Bronchial epithelial cell (primary cell): ENCODE results near the gene R3HDM1. TPM values are rescaled to one million over a fixed set of nuclear protein-coding genes. Genes with fewer than 3 reads are reported as not detected.

Experiments
- DNase-seq: peaks from one replicate; pipeline ENCODE4 v3.0.0-alpha.2; 2010; ENCODE audit warnings: low read depth
- FAIRE-seq: peaks from 2 replicates; lab custom pipeline; 2011; peaks lifted over from hg19 to GRCh38; lab: Jason Lieb, UNC
- H3K27me3 ChIP-seq: 2 replicates; pipeline ENCODE4 v1.5.1; 2011; ENCODE audit warnings: low read length; ENCODE audit not compliant: control insufficient read depth, insufficient read depth
- H3K36me3 ChIP-seq: 2 replicates; pipeline ENCODE4 v1.5.1; 2011; ENCODE audit warnings: low read length; ENCODE audit not compliant: control insufficient read depth, insufficient read depth
- H3K4me3 ChIP-seq: 2 replicates; pipeline ENCODE4 v1.5.1; 2011; ENCODE audit warnings: mild to moderate bottlenecking, low read depth, low read length, control low read depth
- CTCF ChIP-seq: IDR thresholded peaks from 2 replicates; pipeline ENCODE4 v1.5.1; 2011; ENCODE audit warnings: mild to moderate bottlenecking, moderate library complexity, low read length, control low read depth, inconsistent platforms; ENCODE audit not compliant: insufficient read depth, severe bottlenecking
- total RNA-seq: library from RNA; depleted of rRNA; stranded (reverse); fragments of >200 nt; gene quantifications from 2 replicates; pipeline ENCODE4 v1.2.1, GENCODE V29; 2014

Gene R3HDM1
- total RNA-seq, 1 donor from 2014 or later: 3.7 TPM

- FAIRE-seq: no peak
- no peaks in the 10 kb centered on the region for H3K27me3 ChIP-seq
- no peak for DNase-seq
- H3K36me3 ChIP-seq: no peaks in the 10 kb centered on the region
- TF ChIP-seq CTCF: no peak
- H3K4me3 ChIP-seq: no peak overlapping the region
These were observed 26.5 kb upstream of the R3HDM1 start for GRCh38 chr2:135504811-135505210.

GRCh38 chr2:135510577-135510976, 20.7 kb upstream of the R3HDM1 start:
- no peak for TF ChIP-seq CTCF
- Histone ChIP-seq H3K36me3 (no peaks in the 10 kb centered on the region), H3K4me3 (no peak overlapping the region), H3K27me3 (no peaks in the 10 kb centered on the region)
- FAIRE-seq (no peak), DNase-seq (no peak)

- Histone ChIP-seq H3K27me3 (no peaks in the 10 kb centered on the region), H3K36me3 (no peaks in the 10 kb centered on the region), H3K4me3 (no peak overlapping the region)
- DNase-seq (peak; percentile 24), FAIRE-seq (no peak)
- TF ChIP-seq CTCF: no peak
These were observed 19.2 kb upstream of the R3HDM1 start for GRCh38 chr2:135512099-135512498.

GRCh38 chr2:135525786-135526185, 5.5 kb upstream of the R3HDM1 start:
- H3K36me3 ChIP-seq: no peaks in the 10 kb centered on the region
- no peak overlapping the region for H3K4me3 ChIP-seq
- FAIRE-seq: no peak

GRCh38 chr2:135528006-135528405, 3.3 kb upstream of the R3HDM1 start:
- DNase-seq: no peak
- no peak for TF ChIP-seq CTCF
- FAIRE-seq: no peak
- Histone ChIP-seq H3K36me3 (no peaks in the 10 kb centered on the region), H3K4me3 (no peak overlapping the region), H3K27me3 (no peaks in the 10 kb centered on the region)

More at GRCh38 chr2:135525786-135526185, 5.5 kb upstream of the R3HDM1 start:
- TF ChIP-seq CTCF: no peak
- no peak for DNase-seq
- no peaks in the 10 kb centered on the region for H3K27me3 ChIP-seq
